Gastrocnemius medialis (tissue), 4 donors: ENCODE data around the gene FCGR3B. TPM values are rescaled to one million over a fixed set of nuclear protein-coding genes. Genes with fewer than 3 reads are reported as not detected.
"Not testable (repeated sequence)": the region's sequence is repeated elsewhere in the genome, so short reads cannot be mapped to it uniquely, and the experiment has no call there.

Experiments
- ATAC-seq, 2 donors: fragments of 150-250 bp; one replicate each; pipeline ENCODE4 v1.9.1; 2016
- DNase-seq, 2 donors: peaks; one replicate each; pipeline ENCODE4 v3.0.0-alpha.2; 2019
- H3K27ac ChIP-seq, 4 donors: fragments of 200-600 bp; sonication (generic); 1 replicate in 1 of 4; 2 replicates in 3 of 4; pipeline ENCODE4 v1.5.1; 2016 to 2018; ENCODE audit warnings: mild to moderate bottlenecking in 2 of 4, moderate library complexity in 1 of 4
- H3K27me3 ChIP-seq, 3 donors: fragments of 200-600 bp; sonication (generic) in 2 of 3; 1 replicate in 1 of 3; 2 replicates in 2 of 3; pipeline versions ENCODE4 v1.5.1 to v1.6.0; 2016 to 2019; ENCODE audit warnings: mild to moderate bottlenecking in 1 of 3, moderate library complexity in 1 of 3
- H3K36me3 ChIP-seq, 2 donors: fragments of 200-600 bp; sonication (generic) in 1 of 2; one replicate each; pipeline ENCODE4 v1.5.1; 2017 to 2018
- H3K4me1 ChIP-seq, 2 donors: fragments of 200-600 bp; sonication (generic) in 1 of 2; one replicate each; pipeline ENCODE4 v1.5.1; 2016 to 2017; ENCODE audit warnings: mild to moderate bottlenecking in 2 of 2
- H3K4me3 ChIP-seq, 4 donors: fragments of 200-600 bp; sonication (generic) in 3 of 4; 1 replicate in 1 of 4; 2 replicates in 3 of 4; pipeline ENCODE4 v1.5.1; 2016 to 2019; ENCODE audit warnings: mild to moderate bottlenecking in 2 of 4
- H3K9me3 ChIP-seq, 3 donors: fragments of 200-600 bp; sonication (generic) in 2 of 3; 1 replicate in 1 of 3; 2 replicates in 2 of 3; pipeline ENCODE4 v1.5.1; 2016 to 2019
- in situ Hi-C, 4 donors: fragments of 200-750 bp; cut with MboI; loops; one replicate each; pipeline versions ENCODE4 v1.15.0 to v1.8.0; 2017; ENCODE audit warnings: low sequenced_read_pairs in 4 of 4
- intact Hi-C: fragments of 100-400 bp; cut with DNase I; formaldehyde crosslinking; loops from one replicate; pipeline ENCODE4 v1.15.1; 2023; ENCODE audit warnings: low total_unique reads
- total RNA-seq, 4 donors: library from RNA; depleted of rRNA; stranded (reverse); fragments of >200 nt; gene quantifications; one replicate each; pipeline versions ENCODE4 v1.1.0 to v1.2.3, GENCODE V29; 2016
- TF ChIP-seq, protein P1 (sequence below), 5 experiments: fragments of 450-650 bp in 3 of 5; fragments of 200-600 bp in 2 of 5; sonication (generic) in 2 of 5; IDR thresholded peaks in 4 of 5; conservative IDR thresholded peaks in 1 of 5; 1 replicate in 4 of 5; 2 replicates in 1 of 5; pipeline ENCODE4 v1.5.1; 2016 to 2019; ENCODE audit warnings: antibody characterized with exemption in 5 of 5, mild to moderate bottlenecking in 3 of 5, moderate library complexity in 3 of 5

FCGR3B gene
- total RNA-seq, 4 donors from 2014 or later = 0.38 to 1.2 (median 0.42) TPM

DNA sequence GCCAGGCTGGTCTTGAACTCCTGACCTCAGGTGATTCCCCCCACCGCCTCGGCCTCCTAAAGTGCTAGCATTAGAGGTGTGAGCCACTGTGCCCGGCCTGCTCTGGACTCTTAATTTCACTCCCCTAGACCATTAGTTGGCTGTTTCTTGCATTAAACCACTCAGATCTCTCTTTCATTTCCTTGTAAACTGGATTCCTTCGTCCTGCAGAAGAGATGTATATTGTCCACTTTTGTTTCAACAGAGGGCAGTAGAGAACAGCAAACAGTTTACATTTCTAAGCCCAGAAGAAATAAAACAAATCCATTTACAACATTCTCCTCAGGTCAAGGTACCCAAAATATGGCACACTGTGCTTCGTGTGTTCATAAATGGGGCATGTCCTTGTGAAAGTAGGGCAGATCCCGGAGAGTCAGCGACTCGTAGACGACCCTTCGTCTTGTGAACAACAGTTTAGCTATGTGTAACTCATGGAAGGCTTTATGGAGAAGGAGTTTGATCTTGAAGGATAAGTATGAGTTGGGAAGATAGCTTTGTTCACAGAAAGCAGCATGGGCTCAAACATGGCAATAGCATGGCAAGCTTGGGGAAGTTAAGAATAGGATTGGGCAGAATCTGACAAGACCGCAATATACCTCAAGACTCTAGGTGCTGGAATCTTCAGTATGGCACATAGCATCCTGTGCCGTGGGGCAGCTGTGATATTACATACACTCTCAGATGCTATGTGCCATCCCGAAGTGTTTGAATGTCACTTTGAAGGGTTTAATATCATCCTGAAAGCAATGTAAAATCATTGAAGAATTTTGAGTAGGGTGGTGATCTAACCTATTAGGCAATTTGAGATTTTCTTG, 16.8 kb upstream of the FCGR3B start:
- H3K27ac ChIP-seq, DNase-seq, in situ Hi-C loops, H3K4me1 ChIP-seq, H3K36me3 ChIP-seq, H3K9me3 ChIP-seq, H3K4me3 ChIP-seq, ATAC-seq, H3K27me3 ChIP-seq: not testable (repeated sequence)
- TF ChIP-seq, protein P1, sequence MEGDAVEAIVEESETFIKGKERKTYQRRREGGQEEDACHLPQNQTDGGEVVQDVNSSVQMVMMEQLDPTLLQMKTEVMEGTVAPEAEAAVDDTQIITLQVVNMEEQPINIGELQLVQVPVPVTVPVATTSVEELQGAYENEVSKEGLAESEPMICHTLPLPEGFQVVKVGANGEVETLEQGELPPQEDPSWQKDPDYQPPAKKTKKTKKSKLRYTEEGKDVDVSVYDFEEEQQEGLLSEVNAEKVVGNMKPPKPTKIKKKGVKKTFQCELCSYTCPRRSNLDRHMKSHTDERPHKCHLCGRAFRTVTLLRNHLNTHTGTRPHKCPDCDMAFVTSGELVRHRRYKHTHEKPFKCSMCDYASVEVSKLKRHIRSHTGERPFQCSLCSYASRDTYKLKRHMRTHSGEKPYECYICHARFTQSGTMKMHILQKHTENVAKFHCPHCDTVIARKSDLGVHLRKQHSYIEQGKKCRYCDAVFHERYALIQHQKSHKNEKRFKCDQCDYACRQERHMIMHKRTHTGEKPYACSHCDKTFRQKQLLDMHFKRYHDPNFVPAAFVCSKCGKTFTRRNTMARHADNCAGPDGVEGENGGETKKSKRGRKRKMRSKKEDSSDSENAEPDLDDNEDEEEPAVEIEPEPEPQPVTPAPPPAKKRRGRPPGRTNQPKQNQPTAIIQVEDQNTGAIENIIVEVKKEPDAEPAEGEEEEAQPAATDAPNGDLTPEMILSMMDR (IDR thresholded peaks at IDR 0.05 in 4 of 5, conservative IDR thresholded peaks at IDR 0.05 in 1 of 5) = peak in 2 of 5 experiments; percentile 13 to 44
- intact Hi-C loops = loop anchor here (2.0 kb wide), 1 partner anchor 93 kb away; no protein-coding TSS in a partner anchor

GRCh38 chr1:161644855-161645254, 13.9 kb upstream of the FCGR3B start:
- H3K9me3 ChIP-seq, H3K4me1 ChIP-seq, DNase-seq, ATAC-seq, in situ Hi-C loops, H3K27me3 ChIP-seq, intact Hi-C loops, H3K27ac ChIP-seq, H3K4me3 ChIP-seq, H3K36me3 ChIP-seq: not testable (repeated sequence)

DNA sequence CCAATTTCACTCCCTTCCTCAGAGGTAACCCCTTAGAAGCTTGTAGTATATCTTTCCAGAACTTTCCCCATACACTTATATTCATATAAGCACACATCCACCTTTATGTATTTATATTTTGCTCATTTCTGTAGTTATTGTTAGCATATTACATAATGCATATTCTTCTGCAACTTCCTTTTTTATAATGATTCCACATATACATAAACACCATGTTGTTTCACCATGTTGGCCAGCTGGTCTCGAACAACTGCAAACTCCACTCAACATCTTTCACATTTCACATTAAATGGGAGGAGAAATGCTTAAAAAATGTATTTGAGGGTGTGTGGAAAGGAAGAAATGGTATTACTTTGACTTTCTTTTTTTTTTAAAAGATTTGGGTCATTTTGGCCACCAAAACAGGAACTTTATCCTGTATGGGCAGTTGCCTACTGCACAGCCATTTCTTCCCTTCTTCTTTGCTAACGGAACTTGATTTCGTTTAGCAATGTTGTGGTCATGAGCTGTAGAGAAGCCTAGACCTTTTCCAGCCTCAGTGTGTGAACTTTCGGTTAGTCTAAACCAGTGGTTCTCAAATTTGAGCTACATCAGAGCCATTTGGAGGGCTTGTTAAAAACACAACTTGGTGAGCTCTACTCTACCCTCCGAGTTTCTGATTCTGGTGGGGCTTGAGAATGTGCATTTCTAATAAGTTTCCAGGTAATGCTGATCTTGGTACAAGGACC, 12.7 kb upstream of the FCGR3B start:
- H3K4me1 ChIP-seq, H3K9me3 ChIP-seq, DNase-seq, H3K27ac ChIP-seq, in situ Hi-C loops, ATAC-seq, intact Hi-C loops, H3K36me3 ChIP-seq, H3K4me3 ChIP-seq, H3K27me3 ChIP-seq: not testable (repeated sequence)

DNA sequence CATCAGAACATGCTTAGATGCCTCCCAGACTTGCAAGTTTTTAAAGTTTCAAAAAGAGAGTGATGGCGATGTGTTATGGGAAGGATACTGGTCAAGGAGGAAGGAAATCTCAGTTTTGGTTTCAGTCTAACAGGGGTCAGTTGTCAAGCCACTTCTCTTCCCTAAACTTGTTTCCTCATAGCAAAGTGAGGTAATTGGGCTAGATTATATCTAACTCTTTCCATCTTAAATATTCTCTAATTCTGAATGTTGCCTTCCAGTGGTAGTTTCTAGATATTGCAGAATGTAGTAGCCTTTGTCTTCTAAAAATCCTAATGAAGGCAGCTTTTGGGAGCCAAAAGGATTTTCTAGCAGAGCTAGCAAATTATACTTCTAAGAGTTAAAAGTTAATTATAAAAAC, 11.7 kb upstream of the FCGR3B start:
- DNase-seq, H3K4me3 ChIP-seq, in situ Hi-C loops, intact Hi-C loops, H3K4me1 ChIP-seq, H3K27ac ChIP-seq, H3K9me3 ChIP-seq, H3K27me3 ChIP-seq, ATAC-seq, H3K36me3 ChIP-seq: not testable (repeated sequence)

DNA sequence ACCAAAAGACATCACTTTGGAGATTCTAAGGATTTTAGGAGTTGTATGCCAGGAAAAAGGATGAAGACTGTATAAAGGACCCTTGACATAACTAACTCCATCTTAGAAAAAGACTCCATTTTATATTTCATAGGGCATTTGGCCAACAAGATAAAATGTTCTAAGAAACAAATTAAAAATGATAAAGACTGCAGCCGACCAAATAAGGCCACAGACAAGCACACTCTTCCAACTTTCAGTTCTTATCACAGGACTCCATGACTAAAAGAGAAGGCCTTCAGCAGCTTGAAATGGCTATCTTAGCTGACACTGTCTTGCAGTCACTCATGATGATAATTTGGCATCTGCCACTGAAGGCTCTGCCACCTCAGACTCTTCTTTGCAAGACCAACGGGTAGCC, 8.2 kb upstream of the FCGR3B start:
- H3K4me1 ChIP-seq, ATAC-seq, H3K27me3 ChIP-seq, H3K9me3 ChIP-seq, H3K27ac ChIP-seq, intact Hi-C loops, DNase-seq, H3K36me3 ChIP-seq, in situ Hi-C loops, H3K4me3 ChIP-seq: not testable (repeated sequence)

GRCh38 chr1:161638251-161638993, 7.4 kb upstream of the FCGR3B start:
- ATAC-seq, in situ Hi-C loops: not testable (repeated sequence)

GRCh38 chr1:161636976-161637375, 6.0 kb upstream of the FCGR3B start:
- intact Hi-C loops, H3K4me3 ChIP-seq, in situ Hi-C loops, H3K4me1 ChIP-seq, H3K27ac ChIP-seq, H3K36me3 ChIP-seq, H3K27me3 ChIP-seq, H3K9me3 ChIP-seq, DNase-seq, ATAC-seq: not testable (repeated sequence)

More at GRCh38 chr1:161638251-161638993, 7.4 kb upstream of the FCGR3B start:
- H3K4me1 ChIP-seq, DNase-seq, H3K36me3 ChIP-seq, H3K4me3 ChIP-seq, H3K27ac ChIP-seq, H3K27me3 ChIP-seq, intact Hi-C loops, H3K9me3 ChIP-seq: not testable (repeated sequence)

DNA sequence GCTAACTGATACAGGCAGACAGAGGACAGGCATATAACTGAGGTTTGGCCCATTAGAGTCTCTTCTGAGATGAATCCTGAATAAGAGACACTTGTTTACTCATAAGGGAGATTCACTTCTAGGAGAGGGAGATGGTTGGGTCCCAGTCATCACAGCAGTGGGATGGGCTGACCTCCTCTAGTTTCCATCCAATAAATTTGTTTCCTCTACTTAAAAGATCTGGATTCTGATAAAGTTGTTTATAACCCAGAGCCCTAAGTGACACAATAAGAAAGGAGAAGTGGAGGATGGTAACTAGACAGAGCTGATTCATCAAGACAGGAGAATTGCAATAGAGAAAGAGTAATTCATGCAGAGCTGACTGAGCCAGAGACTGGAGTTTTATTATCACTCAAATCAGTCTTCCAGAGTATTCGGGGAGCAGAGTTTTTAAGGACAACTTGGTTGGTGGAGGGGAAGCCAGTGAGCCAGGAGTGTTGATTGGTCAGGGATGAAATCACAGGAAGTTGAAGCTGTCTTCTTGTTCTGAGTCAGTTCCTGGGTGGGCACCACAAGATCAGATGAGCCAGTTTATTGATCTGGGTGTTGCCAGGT, 5.3 kb upstream of the FCGR3B start:
- DNase-seq, H3K27me3 ChIP-seq, ATAC-seq, H3K9me3 ChIP-seq, H3K4me3 ChIP-seq, H3K27ac ChIP-seq, H3K4me1 ChIP-seq, H3K36me3 ChIP-seq, in situ Hi-C loops, intact Hi-C loops: not testable (repeated sequence)

DNA sequence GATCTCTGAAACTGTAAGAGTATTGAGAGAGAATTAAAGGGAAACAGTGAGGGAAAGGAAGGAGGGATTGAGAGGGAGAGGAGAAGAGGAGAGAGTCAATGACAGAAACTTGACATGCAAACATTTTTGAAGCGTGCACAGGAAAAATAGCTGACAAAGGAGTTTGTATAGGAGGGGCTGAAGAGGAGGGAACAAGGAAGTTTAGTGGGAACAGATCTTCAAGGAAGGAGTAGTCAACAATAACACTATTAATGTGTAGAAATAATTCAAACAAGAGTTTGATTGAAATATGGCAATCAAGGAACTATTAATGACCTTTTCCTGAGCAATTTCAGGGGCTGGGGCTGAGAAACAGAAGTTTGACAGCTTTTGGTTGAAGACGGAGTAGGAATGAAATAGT, 4.0 kb upstream of the FCGR3B start:
- H3K27me3 ChIP-seq, intact Hi-C loops, H3K36me3 ChIP-seq, H3K9me3 ChIP-seq, H3K4me1 ChIP-seq, H3K27ac ChIP-seq, H3K4me3 ChIP-seq, in situ Hi-C loops, DNase-seq, ATAC-seq: not testable (repeated sequence)

GRCh38 chr1:161630128-161630742, 741 bp downstream of the FCGR3B start:
- H3K27ac ChIP-seq, H3K4me1 ChIP-seq, H3K36me3 ChIP-seq, H3K27me3 ChIP-seq, ATAC-seq, in situ Hi-C loops, intact Hi-C loops, H3K9me3 ChIP-seq, H3K4me3 ChIP-seq, DNase-seq: not testable (repeated sequence)
